GM18861 (cell line): ENCODE results near the gene CYSRT1.

Experiments used
- ATAC-seq: cut with Tn5 transposase; IDR thresholded peaks from one replicate; pipeline ENCODE4 v1.9.1; 2021; ENCODE audit not compliant: unreplicated experiment

The CYSRT1 gene

GRCh38 chr9:137205126-137206069 lies 19.6 kb upstream of the CYSRT1 start, which contains the start of the genes NDOR1 and TMEM203:
NDOR1 (plus strand) TSS chr9:137205700; CDS start chr9:137205778, 78 bp downstream.
TMEM203 (minus strand) TSS chr9:137205648; CDS start chr9:137205414, 234 bp downstream.
- ATAC-seq, result peak; percentile 36

- no peak for ATAC-seq
These were observed 18.4 kb upstream of the CYSRT1 start for GRCh38 chr9:137206602-137207001.

- no peak for ATAC-seq
These were observed 13.4 kb upstream of the CYSRT1 start for GRCh38 chr9:137211532-137211931.

- ATAC-seq, result no peak
These were observed 12.5 kb upstream of the CYSRT1 start for GRCh38 chr9:137212520-137212919.

- no peak for ATAC-seq
These were observed 11.6 kb upstream of the CYSRT1 start for GRCh38 chr9:137213160-137214060.

GRCh38 chr9:137214620-137215019 lies 10.4 kb upstream of the CYSRT1 start:
- no peak for ATAC-seq

- no peak for ATAC-seq
These were observed 9.6 kb upstream of the CYSRT1 start for GRCh38 chr9:137215196-137215986.

GRCh38 chr9:137216188-137216965 lies 8.6 kb upstream of the CYSRT1 start:
- no peak for ATAC-seq

- no peak for ATAC-seq
These were observed 7.4 kb upstream of the CYSRT1 start for GRCh38 chr9:137217276-137218211.

GRCh38 chr9:137218212-137218753 lies 6.7 kb upstream of the CYSRT1 start:
- ATAC-seq, result no peak

- ATAC-seq, result no peak
These were observed 6.2 kb upstream of the CYSRT1 start for GRCh38 chr9:137218754-137219271.

- ATAC-seq, result no peak
These were observed 5.1 kb upstream of the CYSRT1 start for GRCh38 chr9:137219757-137220316.

GRCh38 chr9:137220317-137221094 lies 4.5 kb upstream of the CYSRT1 start:
- ATAC-seq, result no peak

- no peak for ATAC-seq
These were observed 3.9 kb upstream of the CYSRT1 start for GRCh38 chr9:137221095-137221505.

- ATAC-seq, result no peak
These were observed 3.4 kb upstream of the CYSRT1 start for GRCh38 chr9:137221506-137222111.

- ATAC-seq, result peak; percentile 2
These were observed 2.5 kb upstream of the CYSRT1 start, which contains the start of gene RNF208 for GRCh38 chr9:137222190-137223077. RNF208 (minus strand) TSS chr9:137222240; CDS start chr9:137221212, 1,028 bp downstream.
